Fibroblast of gingiva (primary cell): ENCODE results near the gene COL4A6.
"Not testable (repeated sequence)": the region's sequence is repeated elsewhere in the genome, so short reads cannot be mapped to it uniquely, and the experiment has no call there.

Source experiments
- DNase-seq: peaks from one replicate; pipeline ENCODE4 v3.0.0-alpha.2; 2011; ENCODE audit warnings: low read depth

Gene COL4A6

GRCh38 chrX:108438110-108438623 lies at the start of gene COL4A6:
Gene COL4A6, minus strand, starts transcription at chrX:108438422. Its CDS starts 226 bp downstream, at chrX:108438196.
- no peak for DNase-seq

GRCh38 chrX:108485960-108486359 lies 47.7 kb upstream of the COL4A6 start:
- DNase-seq: no peak

- DNase-seq: no peak
Observed at GRCh38 chrX:108484251-108484650, 46.0 kb upstream of the COL4A6 start.

GRCh38 chrX:108481528-108481927 lies 43.3 kb upstream of the COL4A6 start:
- DNase-seq: not testable (repeated sequence)

- DNase-seq: no peak
Observed at GRCh38 chrX:108473979-108474378, 35.8 kb upstream of the COL4A6 start.

- DNase-seq: peak; percentile 66
Observed at GRCh38 chrX:108468486-108468885, 30.3 kb upstream of the COL4A6 start.

- DNase-seq: peak; percentile 57
Observed at GRCh38 chrX:108464604-108465003, 26.4 kb upstream of the COL4A6 start.

GRCh38 chrX:108456971-108457477 lies 18.8 kb upstream of the COL4A6 start:
- peak; percentile 7 for DNase-seq

- DNase-seq: no peak
Observed at GRCh38 chrX:108453841-108454240, 15.6 kb upstream of the COL4A6 start.

GRCh38 chrX:108447303-108447702 lies 9.1 kb upstream of the COL4A6 start:
- peak; percentile 9 for DNase-seq

- no peak for DNase-seq
Observed at GRCh38 chrX:108442901-108443464, 4.8 kb upstream of the COL4A6 start.

GRCh38 chrX:108439961-108440696 lies 1.9 kb upstream of the COL4A6 start:
- DNase-seq: peak; percentile 3

GRCh38 chrX:108439426-108439942 lies 1.3 kb upstream of the COL4A6 start, which contains the start of gene COL4A5:
Gene COL4A5, plus strand, starts transcription at chrX:108439838. Its CDS starts 288 bp downstream, at chrX:108440126.
- DNase-seq: peak; percentile 89

GRCh38 chrX:108437349-108438109 lies 693 bp downstream of the COL4A6 start:
- DNase-seq: no peak

GRCh38 chrX:108435261-108435660 lies 3.0 kb downstream of the COL4A6 start:
- DNase-seq: no peak

GRCh38 chrX:108426262-108426661 lies 12.0 kb downstream of the COL4A6 start:
- no peak for DNase-seq

- no peak for DNase-seq
Observed at GRCh38 chrX:108420481-108420880, 17.7 kb downstream of the COL4A6 start.

GRCh38 chrX:108419401-108419800 lies 18.8 kb downstream of the COL4A6 start:
- no peak for DNase-seq

GRCh38 chrX:108417257-108417656 lies 21.0 kb downstream of the COL4A6 start:
- DNase-seq: no peak

- peak; percentile 46 for DNase-seq
Observed at GRCh38 chrX:108415891-108416290, 22.3 kb downstream of the COL4A6 start.

- no peak for DNase-seq
Observed at GRCh38 chrX:108415146-108415545, 23.1 kb downstream of the COL4A6 start.

GRCh38 chrX:108412783-108413182 lies 25.4 kb downstream of the COL4A6 start:
- no peak for DNase-seq
